Activated naive CD4-positive, alpha-beta T cell (primary cell): ENCODE results near the gene RARA.
A peak's percentile ranks its signal among the peaks of the same experiment; 100 is the strongest.

Experiments used
- DNase-seq, 4 experiments: peaks; one replicate each; lab custom pipeline; 2025; lab: John Stamatoyannopoulos, UW

The RARA gene

DNA sequence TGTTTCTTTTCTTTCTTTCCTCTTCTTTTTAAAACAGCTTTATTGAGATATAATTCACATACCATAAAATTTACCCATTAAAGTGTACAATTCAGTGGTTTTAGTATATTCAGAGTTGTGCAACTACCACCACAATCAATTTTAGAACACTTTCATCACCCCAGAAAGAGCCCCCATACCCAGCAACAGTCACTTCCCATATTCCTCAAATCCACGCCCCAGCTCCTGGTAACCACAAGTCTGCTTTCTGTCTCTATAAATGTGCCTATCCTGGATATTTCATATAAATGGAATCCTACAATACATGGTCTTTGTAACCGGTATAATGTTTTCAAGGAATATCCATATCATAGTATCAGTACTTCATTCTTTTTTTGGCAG, 19.4 kb downstream of the RARA start:
- no peak for DNase-seq

DNA sequence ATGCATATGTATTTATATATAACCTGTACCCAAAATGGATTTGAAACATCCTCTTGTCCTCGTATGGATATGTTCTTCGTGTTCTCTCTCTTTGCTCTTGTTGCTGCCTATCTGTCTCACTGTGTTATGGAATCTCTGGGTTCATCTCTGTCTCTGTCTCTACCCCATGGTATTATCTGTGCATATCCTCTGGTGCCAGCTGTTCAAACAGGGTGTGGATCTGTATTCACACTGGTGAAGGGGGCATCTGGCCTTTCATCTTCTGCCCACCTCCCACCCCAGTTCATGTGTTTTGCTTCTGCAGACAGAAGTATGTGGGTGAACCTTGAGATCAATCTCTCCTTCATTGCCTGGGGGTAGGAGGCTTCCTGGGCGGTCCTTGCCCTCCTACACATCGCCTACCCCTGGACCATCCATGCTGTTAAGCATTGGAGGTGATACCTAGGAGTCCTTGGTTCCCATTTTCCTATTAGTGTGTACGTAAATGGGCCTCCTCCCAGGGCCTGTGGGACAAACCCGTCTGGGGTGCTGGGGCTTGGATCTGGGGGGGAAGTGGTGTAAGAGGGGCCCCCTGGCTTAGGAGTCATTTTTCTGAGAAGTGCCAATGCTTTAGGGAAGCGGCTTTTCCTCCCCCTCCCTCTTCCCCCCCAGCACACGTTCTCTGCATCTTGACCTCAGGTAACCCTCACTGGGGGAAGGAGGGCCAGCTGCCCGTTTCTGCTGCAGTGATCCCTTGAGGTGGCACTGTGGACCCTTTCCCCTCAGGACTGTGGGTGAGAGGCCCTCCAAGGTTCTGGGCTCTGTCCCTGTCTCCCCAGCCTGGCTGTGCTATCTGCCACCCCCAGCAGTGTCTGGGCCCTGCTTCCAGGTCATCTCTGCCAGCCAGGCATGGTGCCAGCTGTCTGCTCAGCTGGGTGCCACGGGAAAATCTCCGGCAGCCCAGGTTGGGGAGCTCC, 21.1 kb downstream of the RARA start:
- DNase-seq: no peak

DNA sequence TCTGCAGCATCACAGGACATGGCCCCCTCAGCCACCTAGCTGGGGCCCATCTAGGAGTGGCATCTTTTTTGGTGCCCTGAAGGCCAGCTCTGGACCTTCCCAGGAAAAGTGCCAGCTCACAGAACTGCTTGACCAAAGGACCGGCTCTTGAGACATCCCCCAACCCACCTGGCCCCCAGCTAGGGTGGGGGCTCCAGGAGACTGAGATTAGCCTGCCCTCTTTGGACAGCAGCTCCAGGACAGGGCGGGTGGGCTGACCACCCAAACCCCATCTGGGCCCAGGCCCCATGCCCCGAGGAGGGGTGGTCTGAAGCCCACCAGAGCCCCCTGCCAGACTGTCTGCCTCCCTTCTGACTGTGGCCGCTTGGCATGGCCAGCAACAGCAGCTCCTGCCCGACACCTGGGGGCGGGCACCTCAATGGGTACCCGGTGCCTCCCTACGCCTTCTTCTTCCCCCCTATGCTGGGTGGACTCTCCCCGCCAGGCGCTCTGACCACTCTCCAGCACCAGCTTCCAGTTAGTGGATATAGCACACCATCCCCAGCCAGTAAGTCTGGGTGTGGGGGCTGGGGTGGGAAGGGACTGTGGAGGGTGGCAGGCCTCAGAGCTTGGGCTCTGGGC, 22.0 kb downstream of the RARA start:
- no peak for DNase-seq

DNA sequence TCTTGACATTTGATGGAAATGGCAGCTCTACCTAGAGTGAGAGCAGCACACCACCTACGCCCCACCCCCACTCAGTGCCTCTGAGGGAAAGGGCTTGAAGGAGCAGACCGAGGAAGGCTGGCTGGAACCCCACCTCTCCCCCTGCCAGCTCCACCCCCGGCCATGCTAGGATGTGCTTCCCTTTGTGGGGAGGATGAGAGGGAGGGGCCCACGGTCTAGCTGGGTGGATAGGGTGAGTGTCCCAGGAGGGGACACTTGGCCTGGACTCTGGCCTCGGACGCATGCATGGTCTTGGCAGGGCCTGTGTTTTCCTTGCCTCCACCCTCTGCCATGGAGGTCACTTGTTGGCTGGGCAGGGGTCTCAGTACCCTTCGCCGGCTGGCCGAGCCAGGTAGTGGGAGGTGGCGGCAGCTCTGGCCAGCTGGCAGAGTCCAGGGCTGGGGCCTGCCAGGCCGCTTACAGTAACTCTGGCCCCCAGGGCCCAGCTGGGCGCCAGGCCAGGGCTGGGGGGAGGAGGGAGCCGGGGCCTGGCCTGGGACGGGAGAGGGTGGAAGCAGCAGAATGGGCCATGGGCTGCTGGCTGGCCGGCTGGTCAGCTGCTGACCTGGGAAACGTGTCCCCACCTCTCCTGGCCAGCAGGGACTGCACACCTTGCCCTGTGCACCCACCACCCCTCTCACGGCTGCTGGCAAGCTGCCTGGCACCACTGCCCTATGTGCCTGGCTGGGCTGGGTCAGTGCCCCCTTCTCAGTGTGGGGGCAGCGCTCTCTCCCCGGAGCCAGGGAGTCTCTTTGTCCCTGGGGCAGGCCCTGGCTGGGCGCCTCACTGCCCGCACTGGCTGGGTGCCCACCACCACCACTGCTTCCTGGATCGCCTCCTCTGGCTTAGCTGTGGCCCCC, 23.0 kb downstream of the RARA start:
- no peak for DNase-seq

DNA sequence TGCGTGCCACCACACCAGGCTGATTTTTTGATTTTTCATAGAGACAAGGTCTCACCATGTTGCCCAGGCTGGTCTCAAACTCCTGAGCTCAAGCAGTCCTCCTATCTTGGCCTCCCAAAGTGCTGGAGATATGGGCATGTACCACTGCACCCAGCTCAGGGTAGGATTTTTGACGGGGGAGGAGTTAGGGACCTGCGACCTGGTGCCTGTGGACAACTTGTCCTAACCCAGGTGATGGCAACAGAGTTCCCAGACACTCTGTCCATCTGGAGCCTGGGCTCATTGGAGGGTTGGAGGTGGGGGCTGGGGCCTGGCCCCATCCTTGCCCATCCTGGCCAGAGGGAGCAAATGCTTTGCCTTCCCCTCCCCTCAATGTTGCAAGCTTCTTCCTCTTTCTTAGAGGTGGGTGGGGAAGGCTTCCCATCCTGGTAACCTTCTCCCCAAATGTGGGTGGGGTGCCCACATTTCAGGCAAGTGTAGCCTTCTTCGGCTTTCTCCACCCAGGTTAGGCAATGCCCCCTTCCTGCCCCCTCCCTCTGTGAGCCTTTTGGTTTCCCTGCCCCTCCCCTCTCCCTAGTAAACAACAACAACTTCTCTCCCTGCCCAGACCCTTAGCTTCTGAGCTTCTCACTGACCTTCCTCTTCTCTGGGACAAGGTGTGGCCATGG, 24.9 kb downstream of the RARA start:
- DNase-seq: no peak

DNA sequence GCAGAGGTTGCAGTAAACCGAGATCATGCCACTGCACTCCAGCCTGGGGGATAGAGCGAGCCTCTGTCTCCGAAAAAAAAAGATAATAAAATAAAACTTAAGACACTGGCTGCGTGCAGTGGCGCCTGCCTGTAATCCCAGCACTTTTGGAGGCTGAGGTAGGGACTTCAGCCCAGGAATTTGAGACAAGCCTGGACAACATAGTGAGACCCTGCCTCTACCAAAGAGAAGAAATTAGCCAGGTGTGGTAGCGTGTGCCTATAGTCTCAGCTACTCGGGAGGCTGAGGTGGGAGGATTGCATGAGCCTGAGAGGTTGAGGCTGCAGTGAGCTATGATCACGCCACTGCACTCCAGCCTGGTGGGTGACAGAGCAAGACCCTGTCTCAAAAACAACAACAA, 26.6 kb downstream of the RARA start:
- no peak for DNase-seq

DNA sequence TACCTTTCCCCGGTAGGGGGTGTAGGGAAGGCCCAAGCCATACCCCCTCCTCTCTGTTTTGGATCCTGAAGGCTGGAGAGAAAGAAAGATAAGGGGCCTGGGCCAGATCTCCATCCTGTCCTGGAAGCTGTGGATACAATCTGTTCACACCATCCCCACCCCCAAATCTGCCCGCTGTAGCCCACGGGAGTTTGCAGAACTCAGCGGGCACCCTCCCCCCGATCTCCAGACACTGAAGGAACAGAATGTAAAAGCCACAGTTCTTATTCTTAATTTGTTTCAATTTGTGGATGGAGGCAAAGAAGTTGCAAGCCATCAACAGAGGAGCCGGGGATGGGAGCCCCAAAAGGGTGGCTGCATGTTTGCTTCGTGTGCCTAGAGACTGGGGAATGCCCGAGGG, 28.4 kb downstream of the RARA start:
- DNase-seq: no peak

DNA sequence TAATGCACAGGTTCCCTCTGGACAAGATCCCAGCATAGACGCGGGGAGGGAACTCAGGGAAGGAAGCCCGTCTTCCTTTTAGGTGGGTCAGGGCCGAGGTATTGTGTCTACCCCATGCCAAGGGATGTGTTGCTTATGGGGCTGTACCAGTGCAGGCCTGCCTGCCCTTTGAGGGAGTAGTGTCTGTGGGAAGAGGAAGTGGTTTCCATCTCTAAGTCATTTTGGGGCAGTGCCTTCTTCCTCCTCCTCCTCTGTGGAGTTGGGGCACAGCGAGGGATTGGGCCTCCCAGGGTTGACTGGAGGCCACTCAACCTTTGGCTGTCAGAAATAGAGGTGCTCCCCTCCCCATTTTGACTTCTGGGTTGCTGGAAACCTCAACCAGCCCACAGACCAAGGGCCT, 29.1 kb downstream of the RARA start:
- DNase-seq: no peak

DNA sequence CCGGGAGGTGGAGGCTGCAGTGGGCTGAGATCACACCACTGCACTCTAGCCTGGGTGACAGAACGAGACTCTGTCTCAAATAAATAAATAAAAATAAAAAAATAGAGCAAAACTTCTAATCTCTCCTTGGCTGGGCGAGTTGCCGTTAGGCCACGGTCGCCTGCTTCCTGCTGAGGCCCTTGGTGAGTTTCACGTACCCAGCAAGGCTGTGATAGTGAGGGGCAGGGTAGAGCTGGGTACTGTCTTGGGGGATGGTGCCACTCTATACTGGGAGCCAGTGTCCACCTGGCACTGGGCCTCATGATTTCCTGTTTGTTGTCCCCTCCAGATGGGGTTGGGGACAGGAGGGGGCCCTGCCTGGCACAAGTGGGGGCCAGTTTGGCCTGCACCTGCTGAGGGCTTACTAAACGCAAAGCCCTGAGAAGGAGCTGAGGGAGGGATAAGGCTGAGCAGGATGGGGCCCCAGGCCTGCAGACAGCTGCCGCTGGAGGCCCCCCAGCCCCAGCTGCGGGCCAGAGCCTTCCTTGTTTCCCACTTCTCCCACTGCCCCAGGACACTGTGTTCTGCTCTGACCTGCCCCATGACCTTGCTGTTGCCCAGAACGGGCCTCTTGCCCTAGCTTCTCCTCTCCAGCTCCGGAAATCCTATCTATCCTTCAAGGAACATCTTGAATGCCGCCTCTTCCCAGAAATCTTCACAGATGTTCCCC, 30.1 kb downstream of the RARA start:
- no peak for DNase-seq

DNA sequence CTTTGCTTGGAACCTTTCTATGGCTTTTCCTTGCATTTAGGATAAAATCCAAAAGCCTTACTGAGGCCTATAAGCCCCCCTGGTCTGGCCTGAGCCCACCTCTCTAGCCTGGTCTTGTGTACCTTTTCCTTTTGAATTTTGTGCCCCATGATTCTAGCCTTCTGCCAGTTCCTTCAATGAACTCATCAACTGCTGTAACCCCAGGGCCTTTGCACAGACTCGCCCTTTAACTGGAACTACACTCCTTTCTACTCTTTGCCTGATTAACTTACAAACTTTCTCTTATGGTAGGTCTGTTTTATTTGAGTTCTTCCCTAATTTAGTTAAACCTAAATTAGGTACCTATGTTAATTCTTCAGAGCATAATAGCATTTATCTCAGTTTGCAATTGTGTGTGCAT, 31.3 kb downstream of the RARA start:
- no peak for DNase-seq

DNA sequence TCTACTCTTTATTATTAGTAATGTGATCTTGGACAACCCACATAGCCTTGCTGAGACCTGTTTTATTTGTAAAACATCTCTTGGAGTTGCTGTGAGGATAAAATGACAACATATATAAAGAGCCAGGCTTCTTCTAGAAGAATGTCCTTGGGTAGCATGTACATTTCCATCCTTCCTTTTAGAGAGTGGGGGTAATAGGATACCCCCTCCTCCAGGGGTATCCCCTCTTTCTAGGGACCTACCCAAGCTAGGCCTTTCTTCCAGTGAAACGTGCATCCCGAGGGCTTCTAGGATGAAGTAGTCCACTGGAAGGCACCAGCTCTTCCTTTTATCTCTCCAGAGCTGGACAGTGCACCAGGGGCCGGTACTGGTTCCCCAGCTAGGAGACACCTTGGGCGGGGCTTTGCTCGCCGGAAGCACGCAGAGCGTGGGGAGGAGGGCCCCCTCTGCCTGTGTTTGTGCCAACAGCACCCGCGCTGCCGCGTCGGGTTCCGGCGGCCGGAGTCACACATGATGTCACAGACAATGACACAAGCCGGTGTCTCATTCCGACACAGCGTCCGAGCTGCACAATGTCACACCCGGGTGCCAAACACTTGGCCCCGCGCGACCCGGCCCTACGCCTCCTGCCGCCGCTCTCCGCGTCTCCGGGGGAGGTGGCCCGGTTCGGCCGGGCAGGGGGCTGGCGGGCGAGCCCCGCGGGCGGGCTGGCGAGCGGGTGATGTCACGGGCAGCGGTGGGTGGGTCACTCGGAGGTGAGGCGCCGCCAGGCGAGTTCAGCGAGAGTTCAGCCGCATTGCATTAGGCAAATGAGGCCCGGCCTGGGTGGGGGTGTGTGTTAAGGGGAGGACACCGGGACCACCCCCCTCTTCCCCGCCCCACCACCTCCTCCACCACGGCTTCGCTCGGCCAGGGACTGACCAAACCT, 32.2 kb downstream of the RARA start:
- DNase-seq: peak; percentile 40 to 79 (median 59)

DNA sequence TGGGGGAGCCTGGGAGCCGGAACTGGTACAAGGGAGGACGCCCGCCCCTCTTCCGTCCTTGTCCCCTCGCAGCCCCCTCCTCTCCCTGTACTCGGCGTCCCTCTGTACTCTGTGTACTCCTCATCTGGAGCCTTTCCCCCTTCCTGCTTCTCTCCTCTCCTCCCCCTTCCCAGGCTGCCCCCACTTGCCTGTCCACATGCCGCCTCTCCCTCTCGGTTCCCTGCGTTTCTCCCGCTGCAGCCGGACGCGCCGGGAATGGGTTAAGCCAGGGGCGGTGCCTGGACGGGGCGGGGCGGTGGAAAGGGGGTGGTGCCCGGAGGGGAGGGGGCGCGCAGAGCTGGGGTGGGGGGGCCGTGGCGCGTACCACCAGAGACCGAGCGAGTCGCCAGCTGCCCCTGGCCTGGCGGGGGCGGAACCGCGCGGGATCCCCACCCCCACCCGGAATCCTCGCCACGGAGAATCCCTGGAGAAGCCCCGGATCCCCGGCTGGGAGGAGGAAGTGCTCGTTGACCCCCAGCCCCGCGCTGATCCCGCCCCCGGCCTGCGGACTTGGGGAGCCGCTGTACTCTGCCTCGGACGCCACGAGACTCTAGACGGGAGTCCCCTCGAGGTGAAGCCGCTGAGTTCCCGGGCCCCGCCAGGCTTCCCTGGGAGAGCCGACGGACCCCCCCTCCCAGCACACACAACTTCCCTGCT, 33.0 kb downstream of the RARA start:
- peak in 1 of 4 experiments; percentile 30 for DNase-seq

DNA sequence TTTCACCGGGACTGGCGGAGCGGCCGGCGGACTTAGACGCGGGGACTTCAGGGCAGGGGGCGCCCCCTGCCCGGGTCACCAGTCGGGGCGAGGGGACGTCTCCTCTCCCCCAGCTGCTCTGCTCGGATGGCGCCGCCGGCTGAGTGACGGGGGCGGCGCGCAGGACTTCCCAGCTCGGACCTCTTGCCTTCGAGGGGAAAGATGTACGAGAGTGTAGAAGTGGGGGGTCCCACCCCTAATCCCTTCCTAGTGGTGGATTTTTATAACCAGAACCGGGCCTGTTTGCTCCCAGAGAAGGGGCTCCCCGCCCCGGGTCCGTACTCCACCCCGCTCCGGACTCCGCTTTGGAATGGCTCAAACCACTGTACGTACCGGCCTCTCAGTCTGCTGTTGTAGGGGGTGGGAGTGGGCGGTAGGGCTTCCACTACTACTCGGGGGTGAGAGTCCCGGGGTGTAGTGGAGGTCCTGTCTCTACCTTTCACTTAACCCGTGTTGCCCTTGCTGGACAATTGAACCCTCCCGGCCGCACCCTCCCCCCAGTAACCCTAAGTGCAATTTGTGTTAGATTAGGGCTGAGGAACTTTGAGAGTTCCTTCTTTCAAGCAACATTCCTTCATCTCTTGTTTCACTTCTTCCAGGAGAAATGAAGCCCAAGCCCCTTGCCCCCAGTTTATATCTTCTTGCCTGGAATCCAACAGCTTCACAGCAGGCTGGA, 33.7 kb downstream of the RARA start:
- DNase-seq: no peak

DNA sequence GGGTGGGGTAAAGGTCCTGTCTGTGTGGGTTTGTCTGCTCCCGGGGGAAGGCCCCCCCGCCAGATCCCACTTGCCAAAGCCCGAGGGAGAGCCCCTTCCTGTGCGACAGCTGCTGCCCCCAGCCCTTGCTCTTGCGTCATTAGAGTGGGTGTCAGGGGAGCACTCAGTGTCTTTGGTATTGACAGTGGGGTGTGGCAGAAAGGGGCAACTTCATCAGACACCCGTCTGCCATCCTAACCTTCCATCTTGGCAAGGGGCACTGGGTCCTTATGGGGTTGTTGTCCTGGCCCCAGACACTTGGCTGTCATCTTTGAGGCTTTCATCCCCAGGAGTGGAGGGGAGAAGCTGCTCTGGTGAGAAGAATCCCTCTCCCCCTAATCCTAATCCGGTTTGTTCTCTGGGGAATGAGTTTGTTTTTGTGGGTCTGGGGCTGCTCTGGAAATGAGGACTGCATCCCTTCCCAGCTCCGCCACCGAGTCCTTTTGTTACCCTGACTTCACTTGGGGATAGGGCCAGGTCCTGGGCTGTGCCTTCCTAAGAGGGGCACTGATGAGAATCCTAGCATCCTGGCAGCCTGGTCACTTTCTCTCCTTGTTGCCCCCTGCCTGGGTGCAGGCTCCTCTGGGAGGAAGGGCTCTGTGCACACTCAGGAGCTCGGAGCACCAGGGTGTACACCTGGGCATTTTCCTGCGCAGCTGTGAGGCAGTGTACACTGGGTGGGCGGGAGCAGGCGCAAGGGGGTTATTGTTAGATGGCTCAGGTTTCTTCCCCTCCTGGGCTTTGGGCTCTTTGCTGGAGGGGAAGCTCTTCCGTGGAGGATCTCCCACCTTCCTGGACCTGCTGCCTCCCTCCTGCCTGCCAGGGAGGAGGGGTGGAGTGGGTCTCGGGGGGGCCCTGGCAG, 34.5 kb downstream of the RARA start:
- DNase-seq: no peak

DNA sequence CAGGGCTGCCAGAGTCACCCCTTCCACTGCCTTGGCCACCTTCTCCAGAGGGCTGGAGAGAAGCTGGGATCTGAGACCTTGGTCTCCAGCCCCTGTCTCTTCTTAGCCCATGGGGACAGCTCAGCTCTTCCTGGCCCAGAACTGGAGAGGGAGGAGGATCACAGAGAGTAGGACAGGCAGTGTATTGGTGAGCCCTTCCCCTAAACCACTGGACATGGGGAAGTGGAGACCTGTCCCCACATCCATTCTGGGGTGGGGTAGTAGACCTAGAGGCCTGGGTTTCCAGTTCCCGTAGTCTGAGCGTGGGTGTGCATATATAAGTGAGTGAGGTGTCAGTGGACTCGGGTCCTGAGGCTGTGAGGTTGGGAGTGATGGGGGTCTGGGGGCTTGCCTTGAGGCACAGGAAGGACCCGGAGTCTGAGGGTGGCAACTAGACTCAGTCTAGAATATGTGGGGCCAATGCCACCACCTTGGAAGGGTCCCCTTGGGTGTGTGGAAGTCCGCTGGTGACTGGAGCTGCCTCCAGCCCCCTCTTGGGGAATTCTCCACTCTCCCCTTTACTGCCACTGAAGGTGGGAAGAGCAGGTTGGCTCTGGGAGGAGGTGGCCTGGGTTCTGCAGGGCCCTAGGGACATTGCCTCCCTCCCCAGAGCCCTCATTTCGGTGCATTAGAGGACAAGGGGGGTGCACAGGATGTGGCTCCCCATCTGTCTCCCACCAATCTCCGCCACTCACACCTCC, 35.6 kb downstream of the RARA start:
- no peak for DNase-seq

DNA sequence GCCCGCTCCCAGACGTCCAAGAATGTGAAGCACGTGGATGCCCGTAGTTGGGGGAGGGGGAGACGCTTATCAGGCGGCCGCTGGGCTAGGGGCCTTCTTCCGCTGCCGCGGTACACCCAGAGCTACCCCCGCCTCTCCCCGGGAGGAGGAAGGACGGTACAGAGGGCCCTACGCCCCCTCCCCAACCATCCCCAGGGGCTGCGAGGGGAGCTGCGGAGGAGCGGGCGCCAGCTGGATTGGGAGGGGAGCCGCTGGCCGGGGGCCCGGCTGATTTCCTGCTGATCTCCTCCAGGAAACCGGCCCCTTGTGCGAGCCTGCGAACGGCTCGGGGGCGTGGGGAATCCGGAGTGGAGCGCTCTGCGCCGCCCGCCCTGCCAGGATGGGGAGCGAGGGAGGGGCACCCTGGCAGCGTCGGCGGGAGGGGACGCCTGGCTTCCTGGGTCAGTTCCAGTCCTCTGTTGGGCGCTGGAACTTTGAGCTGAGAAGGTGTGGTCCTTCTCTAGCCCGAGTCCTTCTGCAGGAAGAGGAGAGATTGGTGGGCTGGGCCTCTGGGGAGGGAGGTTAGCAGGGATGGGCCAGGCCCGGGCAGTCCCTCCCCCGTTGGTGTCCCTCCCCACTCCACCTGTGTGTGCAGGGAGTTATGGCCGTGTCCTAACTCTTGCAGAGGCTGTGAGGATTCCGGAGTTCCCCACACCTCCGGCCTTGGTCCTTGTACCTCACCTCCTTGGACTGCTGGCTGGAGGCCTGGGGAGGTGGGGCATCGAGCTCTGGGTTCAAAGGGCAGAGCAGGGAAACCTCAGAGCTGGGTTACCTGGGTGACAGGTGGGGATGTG, 36.4 kb downstream of the RARA start:
- peak in 1 of 4 experiments; percentile 21 for DNase-seq
